ENCODE measurements around the gene TPPP.
"Not testable (repeated sequence)": the region's sequence is repeated elsewhere in the genome, so short reads cannot be mapped to it uniquely, and the experiment has no call there.

Gene TPPP

DNA sequence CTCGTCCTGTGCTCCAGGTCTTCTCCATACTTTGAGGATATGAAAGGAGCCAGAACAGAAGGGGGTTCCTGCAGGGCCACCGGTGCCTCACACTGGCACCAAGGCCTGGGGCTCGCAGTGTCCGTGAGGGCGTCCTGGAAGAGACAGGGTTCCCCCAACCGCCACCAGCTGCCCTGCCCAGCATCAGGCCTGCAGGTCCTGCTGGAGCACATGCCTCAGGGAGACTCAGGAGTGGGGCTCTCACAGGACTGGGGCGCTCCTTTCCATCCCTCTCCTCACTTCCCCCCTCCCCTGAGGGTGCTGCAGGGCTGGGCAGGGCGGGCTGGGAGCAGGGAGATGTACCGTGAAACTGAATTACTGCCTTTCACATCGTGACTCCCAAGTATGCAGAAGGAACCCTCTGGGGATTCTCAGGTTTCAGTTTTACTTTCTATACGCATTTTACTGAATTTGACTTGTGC lies 49.3 kb downstream of the TPPP start:
- DNase-seq, result peak; percentile 29

DNA sequence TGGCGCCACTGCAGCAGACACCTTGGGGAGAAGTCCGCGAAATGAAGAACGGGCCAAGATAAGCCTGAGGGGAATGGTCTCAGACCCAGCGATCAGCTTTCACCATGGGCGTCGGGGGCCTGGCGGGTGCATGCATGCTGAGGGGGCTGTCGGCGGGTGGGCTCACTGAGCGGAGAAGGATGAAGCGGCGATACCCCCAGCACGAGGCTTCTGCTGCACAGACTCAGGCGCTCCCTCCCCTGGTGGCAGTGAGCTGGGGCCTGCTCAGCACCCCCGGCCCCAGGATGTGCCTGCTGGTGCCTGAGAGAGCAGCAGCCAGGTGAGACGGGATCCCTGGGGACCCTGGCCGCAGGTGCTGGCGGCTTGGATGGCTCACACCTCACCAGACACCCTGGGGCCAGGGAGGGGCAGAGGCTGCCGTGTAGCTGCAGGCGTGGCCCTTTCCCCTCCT lies 49.8 kb downstream of the TPPP start:
- no peak for DNase-seq

GRCh38 chr5:642481-642880 lies 50.7 kb downstream of the TPPP start:
- DNase-seq, result no peak

DNA sequence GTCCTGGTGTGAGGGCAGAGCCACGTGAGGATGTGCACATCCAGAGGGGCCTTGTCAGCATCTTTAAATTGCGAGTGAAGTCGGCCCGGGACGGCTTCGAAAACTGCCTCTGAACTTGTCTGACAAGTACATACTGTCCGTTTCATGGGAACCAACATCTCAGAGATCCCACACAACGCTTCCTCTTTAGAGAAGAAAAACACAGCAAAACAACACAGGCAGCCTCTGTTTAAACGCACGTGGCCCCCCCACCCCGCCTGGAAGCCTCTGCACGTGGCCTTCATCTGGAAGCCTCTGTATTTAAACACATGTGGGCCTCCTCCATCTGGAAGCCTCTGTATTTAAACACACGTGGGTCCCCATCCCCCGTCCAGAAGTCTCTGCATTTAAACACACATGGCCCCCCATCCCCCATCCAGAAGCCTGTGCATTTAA lies 51.8 kb downstream of the TPPP start:
- DNase-seq, result no peak

GRCh38 chr5:640461-641330 lies 52.5 kb downstream of the TPPP start:
- DNase-seq, result no peak

- no peak for DNase-seq
Observed at GRCh38 chr5:639584-640213, 53.5 kb downstream of the TPPP start.

DNA sequence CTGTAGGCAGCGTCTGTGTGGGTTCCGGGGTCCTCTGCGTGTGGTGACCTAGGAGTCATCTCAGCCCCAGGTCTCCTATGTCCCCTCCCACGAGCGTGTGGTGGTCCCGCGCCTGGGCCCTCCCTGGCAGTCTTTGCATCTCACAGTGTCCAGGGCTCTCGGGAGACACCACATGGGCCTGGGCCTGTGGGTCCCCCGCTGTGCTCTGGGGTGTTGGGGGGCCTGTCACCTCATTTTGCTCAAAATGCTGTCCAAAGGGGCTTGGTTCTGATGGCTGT lies 54.0 kb downstream of the TPPP start:
- DNase-seq, result no peak

GRCh38 chr5:638501-639252 lies 54.5 kb downstream of the TPPP start:
- DNase-seq, result no peak

- no peak for DNase-seq
Observed at GRCh38 chr5:637581-638450, 55.3 kb downstream of the TPPP start.

GRCh38 chr5:636951-637350 lies 56.2 kb downstream of the TPPP start:
- no peak for DNase-seq

GRCh38 chr5:635306-636055 lies 57.7 kb downstream of the TPPP start:
- no peak for DNase-seq

GRCh38 chr5:634191-634590 lies 59.0 kb downstream of the TPPP start:
- no peak for DNase-seq

DNA sequence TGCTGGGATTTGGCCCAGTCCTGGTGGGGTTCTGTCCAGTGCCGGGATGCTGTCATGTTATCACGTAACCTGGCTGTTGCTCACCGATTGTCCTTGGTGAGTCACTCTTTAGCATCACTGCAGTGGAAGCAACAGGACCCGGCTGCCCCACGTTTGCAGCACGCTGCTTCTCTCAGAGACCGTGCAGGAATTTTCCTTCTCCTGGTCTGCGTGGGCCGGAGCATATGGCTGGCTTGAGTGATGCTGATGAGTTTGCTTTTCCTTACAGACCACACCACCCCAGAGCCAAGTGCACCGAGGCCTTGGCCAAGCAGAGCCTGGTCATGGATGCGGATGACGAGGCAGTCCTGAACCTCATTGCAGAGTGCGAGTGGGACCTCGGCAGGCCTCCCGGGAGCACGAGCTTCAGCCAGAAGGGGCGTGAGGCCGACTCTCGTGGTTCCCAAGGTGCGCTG lies 59.6 kb downstream of the TPPP start:
- peak; percentile 23 for DNase-seq

DNA sequence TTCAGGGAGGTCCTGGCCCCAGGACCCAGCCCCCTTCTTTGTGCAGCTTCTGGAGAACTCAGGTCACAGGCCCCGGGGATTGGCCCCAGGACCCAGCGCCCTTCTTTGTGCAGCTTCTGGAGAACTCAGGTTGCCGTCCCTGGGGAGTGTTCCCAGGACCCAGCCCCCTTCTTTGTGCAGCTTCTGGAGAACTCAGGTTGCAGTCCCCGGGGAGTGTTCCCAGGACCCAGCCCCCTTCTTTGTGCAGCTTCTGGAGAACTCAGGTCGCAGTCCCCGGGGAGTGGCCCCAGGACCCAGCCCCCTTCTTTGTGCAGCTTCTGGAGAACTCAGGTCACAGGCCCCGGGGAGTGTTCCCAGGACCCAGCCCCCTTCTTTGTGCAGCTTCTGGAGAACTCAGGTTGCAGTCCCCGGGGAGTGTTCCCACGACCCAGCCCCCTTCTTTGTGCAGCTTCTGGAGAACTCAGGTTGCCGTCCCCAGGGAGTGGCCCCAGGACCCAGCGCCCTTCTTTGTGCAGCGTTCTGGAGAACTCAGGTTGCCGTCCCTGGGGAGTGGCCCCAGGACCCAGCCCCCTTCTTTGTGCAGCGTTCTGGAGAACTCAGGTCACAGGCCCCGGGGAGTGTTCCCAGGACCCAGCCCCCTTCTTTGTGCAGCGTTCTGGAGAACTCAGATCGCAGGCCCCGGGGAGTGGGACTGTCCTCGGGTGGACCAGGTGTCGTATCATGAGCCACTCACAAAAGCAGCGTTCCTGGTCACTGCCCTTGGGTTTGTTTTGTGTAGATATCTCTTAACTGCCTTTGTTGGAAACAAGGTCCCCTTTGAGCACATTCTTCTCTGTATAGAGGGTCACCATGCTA lies 64.6 kb downstream of the TPPP start:
- DNase-seq, result not testable (repeated sequence)

DNA sequence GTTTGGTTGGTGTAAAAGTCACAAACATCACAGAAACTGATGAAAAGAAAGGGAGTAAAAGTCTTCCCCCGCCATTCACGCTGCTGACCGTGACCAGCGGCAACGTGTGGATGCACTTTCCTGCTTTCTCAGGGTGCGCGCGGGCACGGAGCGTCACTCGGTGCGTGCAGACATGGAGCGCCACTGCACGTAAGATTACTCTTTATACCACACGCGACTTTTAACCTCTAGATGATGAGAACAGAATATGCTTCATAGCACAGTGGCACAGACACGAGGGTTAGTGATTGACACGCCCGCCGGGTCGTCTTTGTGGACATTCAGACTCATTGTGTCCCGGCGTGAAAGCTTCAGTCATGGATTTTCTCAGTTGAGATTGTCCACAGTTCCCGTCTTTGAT lies 65.3 kb downstream of the TPPP start:
- no peak for DNase-seq

GRCh38 chr5:626850-627249 lies 66.3 kb downstream of the TPPP start:
- DNase-seq, result no peak

- DNase-seq, result no peak
Observed at GRCh38 chr5:625516-625915, 67.6 kb downstream of the TPPP start.

DNA sequence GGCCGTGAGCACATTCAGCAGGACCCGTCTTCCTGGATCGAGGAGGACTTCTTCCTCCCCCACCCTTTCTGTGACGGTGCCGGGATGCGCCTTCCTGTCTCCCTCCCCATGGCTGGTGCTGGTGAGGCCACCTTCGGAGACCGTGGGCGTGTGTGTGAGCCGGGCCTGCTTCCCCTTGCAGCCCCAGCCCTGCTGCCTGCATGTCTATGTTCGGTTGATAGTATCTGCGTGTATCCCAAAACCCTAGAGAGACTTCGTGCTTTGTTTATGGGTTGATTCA lies 68.3 kb downstream of the TPPP start:
- no peak for DNase-seq

DNA sequence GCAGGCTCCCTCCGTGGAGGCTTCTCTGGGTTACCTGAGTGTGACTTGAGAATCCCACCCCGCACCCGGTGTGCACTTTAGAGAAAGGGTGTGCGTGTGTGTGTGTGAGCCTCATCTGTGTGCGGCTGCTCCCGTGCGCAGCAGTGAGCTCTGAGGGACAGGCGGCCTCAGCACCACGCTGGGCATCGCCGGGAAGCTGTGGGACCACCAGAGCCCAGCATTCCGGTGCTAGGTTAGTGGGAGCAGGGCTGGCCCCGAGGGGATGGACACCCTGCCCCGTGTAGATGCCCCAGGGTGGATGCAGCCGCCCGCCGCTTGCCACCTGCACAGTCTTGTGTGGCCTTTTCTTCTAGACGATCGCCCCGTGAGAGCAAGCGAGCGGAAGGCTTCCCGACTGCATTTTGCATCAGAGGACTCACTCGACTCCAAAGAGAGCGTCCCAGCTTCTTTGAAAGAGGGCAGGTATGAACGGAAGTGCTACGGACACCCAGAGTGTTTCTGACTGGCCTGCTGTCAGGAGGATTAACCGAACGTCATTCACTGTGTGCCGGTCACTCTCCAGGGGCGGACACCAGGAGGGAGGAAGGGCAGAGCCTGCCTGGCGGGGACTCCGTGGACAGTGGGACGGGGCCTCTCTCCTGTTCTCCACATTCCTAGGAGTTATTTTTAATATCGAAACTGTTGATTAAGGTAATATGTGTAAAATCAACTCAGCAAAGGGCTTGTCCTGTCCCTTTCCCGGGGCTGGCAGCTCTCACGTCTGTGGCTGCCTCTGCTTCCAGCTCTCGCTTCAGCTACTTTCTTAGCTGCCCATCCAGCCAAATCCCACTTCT lies 68.8 kb downstream of the TPPP start:
- no peak for DNase-seq

DNA sequence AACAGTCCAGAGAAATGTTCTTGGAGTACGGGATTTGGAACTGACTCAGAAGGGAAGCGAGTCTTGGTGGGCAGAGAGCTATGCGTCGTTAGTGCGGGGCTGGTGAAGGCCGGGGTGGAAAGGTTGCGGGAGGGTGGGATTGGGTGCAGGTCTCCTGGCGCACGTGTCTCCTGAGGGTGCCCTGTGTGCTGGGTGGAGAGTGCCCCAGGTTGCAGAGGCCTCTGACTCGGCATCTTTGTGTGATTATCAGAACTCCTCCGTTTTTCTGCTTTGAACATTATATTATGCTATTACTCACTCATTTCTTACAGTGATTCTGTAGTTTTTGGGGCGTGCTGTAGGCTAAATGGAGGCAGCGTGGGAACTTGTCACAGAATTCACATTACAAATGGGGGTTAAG lies 69.6 kb downstream of the TPPP start:
- DNase-seq, result no peak

Data from eye (tissue), 1 donor.